ENCODE results near the gene ZNF331. TPM values are rescaled to one million over a fixed set of nuclear protein-coding genes. Genes with fewer than 3 reads are reported as not detected.

ZNF331 gene
- total RNA-seq, 2 experiments from 2014 or later: 16.2 to 23.7 TPM

GRCh38 chr19:53521373-53522202 is 16.4 kb upstream of the ZNF331 start:
- Histone ChIP-seq H3K4me1 (ENCODE audit: insufficient read depth, low read length, poor library complexity, severe bottlenecking) (peaks cover 5% of the 10 kb centered on the region), H4K20me1 (ENCODE audit: insufficient read depth, low read length) (no peaks in the 10 kb centered on the region), H3K79me2 (ENCODE audit: insufficient read depth, low read depth, low read length) (no peaks in the 10 kb centered on the region), H3K4me2 (ENCODE audit: low read length) (peak overlapping the region; percentile 66), H3K4me3 (ENCODE audit: low read depth, low read length, poor library complexity, severe bottlenecking) (peak overlapping the region; percentile 80), H3K36me3 (ENCODE audit: insufficient read depth, low read length) (peaks cover 15% of the 10 kb centered on the region), H2AFZ (ENCODE audit: low read length) (0 out of 2 replicates have a peak overlapping the region, but pooled peaks have one; percentile 39), H3K27ac (ENCODE audit: low read depth, low read length, poor library complexity, severe bottlenecking) (no peak overlapping the region), H3K9me3 (ENCODE audit: low read length) (peaks cover 15% of the 10 kb centered on the region; the same call in 1 of the 2 replicates), H3K9me2 (ENCODE audit: insufficient read depth, low read length) (no peaks in the 10 kb centered on the region)
- no peak for DNase-seq (ENCODE audit: low spot score)
- intact Hi-C loops (cut with micrococcal nuclease; ENCODE audit: unreplicated experiment): no loop called here
- ChIA-PET CTCF (ENCODE audit: unreplicated experiment) (no interaction called here), POLR2A (interaction anchor here (0.7 kb wide), 1 partner anchor 12 kb away, joined by 4 read pairs; no protein-coding TSS in a partner anchor)
- no peak for TF ChIP-seq CTCF (conservative IDR thresholded peaks at IDR 0.05; ENCODE audit: low read length)
- TF ChIP-seq EZH2phosphoT487 (IDR thresholded peaks at IDR 0.05; ENCODE audit: borderline replicate concordance, low read depth, low read length): no peak
- TSS peak; percentile 76 for BruUV-seq (replicated peaks)

- Histone ChIP-seq H3K4me1 (ENCODE audit: insufficient read depth, low read length, poor library complexity, severe bottlenecking) (peaks cover 5% of the 10 kb centered on the region), H3K4me3 (ENCODE audit: low read depth, low read length, poor library complexity, severe bottlenecking) (no peak overlapping the region), H3K36me3 (ENCODE audit: insufficient read depth, low read length) (peaks cover 15% of the 10 kb centered on the region), H3K9me2 (ENCODE audit: insufficient read depth, low read length) (no peaks in the 10 kb centered on the region), H2AFZ (ENCODE audit: low read length) (no peak overlapping the region), H3K27ac (ENCODE audit: low read depth, low read length, poor library complexity, severe bottlenecking) (no peak overlapping the region), H3K79me2 (ENCODE audit: insufficient read depth, low read depth, low read length) (no peaks in the 10 kb centered on the region), H3K4me2 (ENCODE audit: low read length) (no peak overlapping the region), H3K9me3 (ENCODE audit: low read length) (peaks cover 12% of the 10 kb centered on the region; the same call in 1 of the 2 replicates), H4K20me1 (ENCODE audit: insufficient read depth, low read length) (no peaks in the 10 kb centered on the region)
- ChIA-PET POLR2A (no interaction called here), CTCF (ENCODE audit: unreplicated experiment) (no interaction called here)
- BruUV-seq (replicated peaks): no TSS peak
- TF ChIP-seq CTCF (conservative IDR thresholded peaks at IDR 0.05; ENCODE audit: low read length) (no peak), EZH2phosphoT487 (IDR thresholded peaks at IDR 0.05; ENCODE audit: borderline replicate concordance, low read depth, low read length) (no peak)
- no peak for DNase-seq (ENCODE audit: low spot score)
- intact Hi-C loops (cut with micrococcal nuclease; ENCODE audit: unreplicated experiment): no loop called here
These were observed 12.0 kb upstream of the ZNF331 start for GRCh38 chr19:53525922-53526321.

- Histone ChIP-seq H3K9me3 (ENCODE audit: low read length) (peaks cover 9% of the 10 kb centered on the region; the same call in 1 of the 2 replicates), H2AFZ (ENCODE audit: low read length) (no peak overlapping the region), H3K4me3 (ENCODE audit: low read depth, low read length, poor library complexity, severe bottlenecking) (no peak overlapping the region), H3K4me2 (ENCODE audit: low read length) (no peak overlapping the region), H3K9me2 (ENCODE audit: insufficient read depth, low read length) (no peaks in the 10 kb centered on the region), H3K27ac (ENCODE audit: low read depth, low read length, poor library complexity, severe bottlenecking) (no peak overlapping the region), H4K20me1 (ENCODE audit: insufficient read depth, low read length) (no peaks in the 10 kb centered on the region), H3K79me2 (ENCODE audit: insufficient read depth, low read depth, low read length) (no peaks in the 10 kb centered on the region), H3K36me3 (ENCODE audit: insufficient read depth, low read length) (peaks cover 6% of the 10 kb centered on the region), H3K4me1 (ENCODE audit: insufficient read depth, low read length, poor library complexity, severe bottlenecking) (no peaks in the 10 kb centered on the region)
- CTCF ChIA-PET (ENCODE audit: unreplicated experiment): no interaction called here
- POLR2A ChIA-PET: no interaction called here
- DNase-seq (ENCODE audit: low spot score): no peak
- intact Hi-C loops (cut with micrococcal nuclease; ENCODE audit: unreplicated experiment): no loop called here
- TF ChIP-seq EZH2phosphoT487 (IDR thresholded peaks at IDR 0.05; ENCODE audit: borderline replicate concordance, low read depth, low read length) (no peak), CTCF (conservative IDR thresholded peaks at IDR 0.05; ENCODE audit: low read length) (no peak)
- no TSS peak for BruUV-seq (replicated peaks)
These were observed 7.3 kb upstream of the ZNF331 start for GRCh38 chr19:53530622-53531021.

All from OCI-LY7 (cell line).